ENCODE data around the gene CRACR2B.

DNA sequence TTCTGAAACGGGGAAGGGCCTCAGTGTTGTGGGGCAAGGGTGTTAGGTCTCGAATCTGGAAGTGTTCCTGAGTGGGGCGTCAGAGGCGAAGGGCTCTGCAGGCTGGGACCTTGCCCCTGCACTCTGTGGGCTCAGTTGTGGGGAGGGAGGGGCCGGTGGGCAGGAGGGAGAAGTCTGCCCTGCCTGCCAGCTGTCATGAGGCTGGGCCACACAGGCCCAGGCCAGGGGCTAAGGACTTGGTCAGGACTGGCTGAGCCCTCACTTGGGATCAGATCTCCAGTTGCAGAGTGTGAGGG is at the start of gene CRACR2B:
- TF ChIP-seq CTCF (IDR thresholded peaks at IDR 0.05 in 2 of 3, conservative IDR thresholded peaks at IDR 0.05 in 1 of 3; ENCODE audit: borderline replicate concordance in 1 of 3, insufficient read depth in 1 of 3, low read depth in 2 of 3, low read length in 2 of 3) (no peak), POLR2AphosphoS5 (IDR thresholded peaks at IDR 0.05; ENCODE audit: low read depth, low read length) (no peak), EZH2 (IDR thresholded peaks at IDR 0.05) (no peak), ZBTB33 (IDR thresholded peaks at IDR 0.05; ENCODE audit: extremely low read depth, insufficient replicate concordance, low read length) (no peak), FOSL1 (IDR thresholded peaks at IDR 0.05; ENCODE audit: low read depth) (no peak), POLR2A (IDR thresholded peaks at IDR 0.05; ENCODE audit: borderline replicate concordance, extremely low read depth, insufficient read depth, insufficient read length) (no peak), ZFX (IDR thresholded peaks at IDR 0.05) (no peak)
- TF ChIP-seq, protein P1, sequence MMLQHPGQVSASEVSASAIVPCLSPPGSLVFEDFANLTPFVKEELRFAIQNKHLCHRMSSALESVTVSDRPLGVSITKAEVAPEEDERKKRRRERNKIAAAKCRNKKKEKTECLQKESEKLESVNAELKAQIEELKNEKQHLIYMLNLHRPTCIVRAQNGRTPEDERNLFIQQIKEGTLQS (IDR thresholded peaks at IDR 0.05), result no peak

Measured in HCT116 (cell line).